H1 (cell line): Measurements from ENCODE around the gene CIBAR2. TPM values are rescaled to one million over a fixed set of nuclear protein-coding genes. Genes with fewer than 3 reads are reported as not detected.

Source experiments
- CTCF ChIA-PET: fragments of 300-600 bp; sonication (Branson Sonifier 250); formaldehyde crosslinking; loops from one replicate; lab custom pipeline; 2021; ENCODE audit not compliant: partially characterized antibody; lab: Charles Lee
- POLR2A ChIA-PET: fragments of 300-600 bp; sonication (Branson Sonifier 250); formaldehyde crosslinking; loops from one replicate; lab custom pipeline; 2021; ENCODE audit warnings: inconsistent platforms; ENCODE audit not compliant: partially characterized antibody; lab: Charles Lee
- DNase-seq, 2 experiments: peaks; one replicate each; pipeline versions ENCODE4 v3.0.0 to v3.0.0-alpha.2; 2010 to 2022; ENCODE audit warnings: low spot score in 2 of 2, low read depth in 1 of 2, mixed read lengths in 1 of 2
- FAIRE-seq: peaks from 2 replicates; lab custom pipeline; 2011; peaks lifted over from hg19 to GRCh38; lab: Jason Lieb, UNC
- H2AFZ ChIP-seq: 2 replicates; pipeline ENCODE4 v1.8.1; 2012; ENCODE audit warnings: low read length, inconsistent platforms
- H2AK5ac ChIP-seq: 2 replicates; pipeline ENCODE4 v1.6.1; 2013; ENCODE audit warnings: low read depth, low read length
- H2BK120ac ChIP-seq: replicated peaks from 2 replicates; pipeline ENCODE3; 2013; ENCODE audit warnings: low read depth, low read length, inconsistent platforms
- H2BK12ac ChIP-seq: 2 replicates; pipeline ENCODE4 v1.6.1; 2013; ENCODE audit warnings: low read depth, low read length
- H2BK15ac ChIP-seq: 2 replicates; pipeline ENCODE4 v1.6.1; 2013; ENCODE audit warnings: low read length
- H2BK20ac ChIP-seq: 2 replicates; pipeline ENCODE4 v1.6.1; 2013; ENCODE audit warnings: low read length
- H2BK5ac ChIP-seq: 2 replicates; pipeline ENCODE4 v1.6.1; 2013; ENCODE audit warnings: low read depth, low read length
- H3K14ac ChIP-seq: 2 replicates; pipeline ENCODE4 v1.6.1; 2013; ENCODE audit warnings: inconsistent platforms; ENCODE audit not compliant: insufficient read length
- H3K18ac ChIP-seq: 2 replicates; pipeline ENCODE4 v1.6.1; 2013; ENCODE audit warnings: low read length; ENCODE audit errors: extremely low read depth
- H3K23ac ChIP-seq: 2 replicates; pipeline ENCODE4 v1.6.1; 2013; ENCODE audit warnings: inconsistent platforms; ENCODE audit not compliant: insufficient read length
- H3K23me2 ChIP-seq: 2 replicates; pipeline ENCODE4 v1.6.1; 2013; ENCODE audit warnings: low read depth, low read length
- H3K27ac ChIP-seq: 2 replicates; pipeline ENCODE4 v1.6.1; 2011; ENCODE audit warnings: low read depth, low read length, inconsistent platforms
- H3K27me3 ChIP-seq, 4 experiments: replicated peaks in 1 of 4; 1 replicate in 1 of 4; 2 replicates in 3 of 4; pipeline versions ENCODE4 v1.6.1 to v1.8.1; 2011 to 2013; ENCODE audit warnings: low read length in 3 of 4, mild to moderate bottlenecking in 3 of 4, inconsistent platforms in 2 of 4, mixed read lengths in 2 of 4, moderate library complexity in 1 of 4; ENCODE audit not compliant: control insufficient read depth in 3 of 4, insufficient read depth in 3 of 4; ENCODE audit errors: extremely low read depth in 1 of 4
- H3K36me3 ChIP-seq, 4 experiments: 2 replicates each; pipeline versions ENCODE4 v1.6.1 to v1.8.1; 2011 to 2013; ENCODE audit warnings: mild to moderate bottlenecking in 4 of 4, low read length in 3 of 4, moderate library complexity in 2 of 4, control low read depth in 1 of 4, inconsistent platforms in 1 of 4; ENCODE audit not compliant: insufficient read depth in 4 of 4, control insufficient read depth in 2 of 4
- H3K4ac ChIP-seq: replicated peaks from 2 replicates; pipeline ENCODE3; 2013; ENCODE audit warnings: low read length, low read depth, mixed read lengths, inconsistent platforms; ENCODE audit not compliant: insufficient read length
- H3K4me1 ChIP-seq, 4 experiments: replicated peaks in 1 of 4; 1 replicate in 1 of 4; 2 replicates in 3 of 4; pipeline versions ENCODE4 v1.6.1 to v1.8.1; 2011 to 2013; ENCODE audit warnings: low read length in 3 of 4, inconsistent platforms in 2 of 4, mixed read lengths in 1 of 4; ENCODE audit not compliant: insufficient read depth in 4 of 4, control insufficient read depth in 3 of 4
- H3K4me2 ChIP-seq, 2 experiments: 2 replicates each; pipeline versions ENCODE4 v1.6.1 to v1.8.1; 2011 to 2013; ENCODE audit warnings: low read depth in 2 of 2, low read length in 2 of 2, control low read depth in 1 of 2, inconsistent platforms in 1 of 2, mild to moderate bottlenecking in 1 of 2; ENCODE audit not compliant: insufficient read depth in 1 of 2
- H3K4me3 ChIP-seq, 4 experiments: fragments of 200-600, 300-600 bp in 1 of 4; sonication (generic), shearing (Covaris generic), sonication (Bioruptor Twin) in 1 of 4; 2 replicates each; pipeline versions ENCODE4 v1.5.1 to v1.8.1; 2011 to 2016; ENCODE audit warnings: low read length in 4 of 4, low read depth in 3 of 4, control low read depth in 2 of 4, inconsistent platforms in 2 of 4, mild to moderate bottlenecking in 2 of 4, mixed read lengths in 1 of 4, moderate library complexity in 1 of 4; ENCODE audit not compliant: insufficient read depth in 2 of 4; ENCODE audit errors: extremely low read depth in 1 of 4
- H3K56ac ChIP-seq: replicated peaks from 2 replicates; pipeline ENCODE3; 2013; ENCODE audit warnings: low read depth, mild to moderate bottlenecking, mixed read lengths, low read length, inconsistent platforms; ENCODE audit not compliant: insufficient read length
- H3K79me1 ChIP-seq: 2 replicates; pipeline ENCODE4 v1.6.1; 2013; ENCODE audit warnings: low read depth, low read length, control low read depth
- H3K79me2 ChIP-seq, 2 experiments: 2 replicates each; pipeline versions ENCODE4 v1.6.1 to v1.8.1; 2012 to 2013; ENCODE audit warnings: low read length in 2 of 2, mild to moderate bottlenecking in 2 of 2, inconsistent platforms in 1 of 2; ENCODE audit not compliant: insufficient read depth in 2 of 2, control insufficient read depth in 1 of 2
- H3K9ac ChIP-seq, 4 experiments: replicated peaks in 1 of 4; 1 replicate in 1 of 4; 2 replicates in 3 of 4; pipeline versions ENCODE4 v1.6.1 to v1.8.1; 2011 to 2013; ENCODE audit warnings: low read depth in 3 of 4, low read length in 3 of 4, control low read depth in 2 of 4, mild to moderate bottlenecking in 2 of 4, moderate library complexity in 2 of 4, inconsistent platforms in 1 of 4; ENCODE audit errors: extremely low read depth in 1 of 4
- H3K9me3 ChIP-seq, 2 experiments: 2 replicates each; pipeline versions ENCODE4 v1.6.1 to v1.8.1; 2012 to 2013; ENCODE audit warnings: mild to moderate bottlenecking in 2 of 2, moderate library complexity in 2 of 2, control low read depth in 1 of 2, inconsistent platforms in 1 of 2, low read depth in 1 of 2, low read length in 1 of 2, mixed read lengths in 1 of 2; ENCODE audit not compliant: insufficient read depth in 2 of 2
- H4K20me1 ChIP-seq, 2 experiments: replicated peaks in 1 of 2; 2 replicates each; pipeline versions ENCODE3 to v1.8.1; 2011 to 2013; ENCODE audit warnings: inconsistent platforms in 2 of 2, low read length in 2 of 2, mild to moderate bottlenecking in 1 of 2; ENCODE audit not compliant: insufficient read depth in 2 of 2, control insufficient read depth in 1 of 2
- H4K5ac ChIP-seq: 2 replicates; pipeline ENCODE4 v1.6.1; 2013; ENCODE audit warnings: low read length, low read depth, mixed read lengths, inconsistent platforms; ENCODE audit not compliant: insufficient read length
- H4K8ac ChIP-seq: 2 replicates; pipeline ENCODE4 v1.8.0; 2013; ENCODE audit warnings: mild to moderate bottlenecking, moderate library complexity, low read length, inconsistent platforms; ENCODE audit not compliant: insufficient read depth; ENCODE audit errors: extremely low read depth
- H4K91ac ChIP-seq: replicated peaks from 2 replicates; pipeline ENCODE3; 2013; ENCODE audit warnings: low read length, mixed read lengths, inconsistent platforms; ENCODE audit not compliant: insufficient read length
- EP300 ChIP-seq, 2 experiments: IDR thresholded peaks; 1 replicate in 1 of 2; 2 replicates in 1 of 2; pipeline ENCODE4 v1.6.1; 2011 to 2012; ENCODE audit warnings: low read depth in 2 of 2, low read length in 2 of 2, mild to moderate bottlenecking in 2 of 2, borderline replicate concordance in 1 of 2, inconsistent platforms in 1 of 2, moderate library complexity in 1 of 2
- MAFK ChIP-seq: IDR thresholded peaks from 2 replicates; pipeline ENCODE4 v1.6.1; 2012; ENCODE audit warnings: low read depth, mild to moderate bottlenecking, improper control_type of control experiment, low read length
- PHF8 ChIP-seq: fragments of 200-600 bp; sonication (generic); conservative IDR thresholded peaks from 2 replicates; pipeline ENCODE4 v1.7.1; 2012; ENCODE audit warnings: low read depth, mild to moderate bottlenecking, inconsistent platforms, low read length, moderate library complexity
- SIX5 ChIP-seq: IDR thresholded peaks from 2 replicates; pipeline ENCODE4 v1.6.1; 2011; ENCODE audit warnings: mild to moderate bottlenecking, low read depth, low read length
- TAF7 ChIP-seq: optimal IDR thresholded peaks from 2 replicates; pipeline ENCODE3; 2011; ENCODE audit warnings: low read depth, mild to moderate bottlenecking, inconsistent platforms, low read length, moderate library complexity, borderline replicate concordance
- TBP ChIP-seq: IDR thresholded peaks from 2 replicates; pipeline ENCODE4 v1.6.1; 2011; ENCODE audit warnings: low read depth, low read length, improper control_type of control experiment
- WGBS, 2 experiments: shearing (Covaris generic) in 1 of 2; methylation state at CpG; one replicate each; pipeline versions ENCODE4 v1.1.6 to v1.1.7; 2013 to 2015; ENCODE audit warnings: low lambda C conversion rate in 2 of 2, mixed read lengths in 2 of 2, inconsistent platforms in 1 of 2, low coverage in 1 of 2, missing lambda C conversion rate in 1 of 2; ENCODE audit not compliant: insufficient replicate concordance in 2 of 2, insufficient coverage in 1 of 2, insufficient read length in 1 of 2; ENCODE audit errors: extremely low coverage in 1 of 2, missing lambda C conversion rate in 1 of 2; 5-methylcytosine and 5-hydroxymethylcytosine counted together
- polyA plus RNA-seq, 7 experiments: library from polyadenylated mRNA; depleted of rRNA in 3 of 7; stranded (reverse) in 5 of 7; unstranded in 2 of 7; fragments of >200 nt in 5 of 7; fragments of 200-250 nt in 2 of 7; gene quantifications; 1 replicate in 5 of 7; 2 replicates in 1 of 7; 4 replicates in 1 of 7; pipeline versions ENCODE4 v1.2.1 to v1.2.3, GENCODE V29; 2011 to 2013; ENCODE audit warnings: missing spikeins in 2 of 7, mixed read lengths in 2 of 7
- total RNA-seq: library from RNA; stranded (reverse); fragmentation: NEBNext Ultra II Directional; extraction: Animal tissue kit (Norgen Biotek cat#: 25700); gene quantifications from 2 replicates; pipeline ENCODE4 v1.2.1, GENCODE V29; 2021

Gene CIBAR2
- total and polyA plus RNA-seq, 2 of the 8 experiments (the other 6 are each of a cell fraction or from before 2014, with no cell fraction given) = 0.18 TPM; not detected in 1

- no peak for TF ChIP-seq TAF7
- no peak for TF ChIP-seq EP300 (IDR thresholded peaks at IDR 0.05; ENCODE audit: borderline replicate concordance in 1 of 2, low read depth in 2 of 2, low read length in 2 of 2)
- no peak for TF ChIP-seq SIX5
- TF ChIP-seq TBP = no peak
- no peak for TF ChIP-seq PHF8
- TF ChIP-seq MAFK = no peak
- H4K8ac ChIP-seq = no peak overlapping the region
- no peak overlapping the region for H2AK5ac ChIP-seq
- no peak overlapping the region for H4K5ac ChIP-seq
- no peaks in the 10 kb centered on the region for H3K79me2 ChIP-seq
- H4K20me1 ChIP-seq = peaks cover 0 to 2% of the 10 kb centered on the region in 2 experiments
- H3K4ac ChIP-seq = no peak overlapping the region
- H2BK5ac ChIP-seq = no peak overlapping the region
- no peaks in the 10 kb centered on the region; a peak in 1 of 7 replicates for H3K27me3 ChIP-seq
- no peak overlapping the region for H3K9ac ChIP-seq
- H2BK120ac ChIP-seq = no peak overlapping the region
- no peaks in the 10 kb centered on the region for H3K79me1 ChIP-seq
- no peak overlapping the region for H3K27ac ChIP-seq
- no peak overlapping the region for H2BK12ac ChIP-seq
- H2BK15ac ChIP-seq = no peak overlapping the region
- no peak for DNase-seq
- no peaks in the 10 kb centered on the region for H3K9me3 ChIP-seq
- POLR2A ChIA-PET = no interaction called here
- no peak overlapping the region for H4K91ac ChIP-seq
- CTCF ChIA-PET = interaction anchor here (1.2 to 6.3 kb wide), 3 partner anchors 9 to 20 kb away, joined by 3 to 59 read pairs (median 8); no protein-coding TSS in a partner anchor
- peaks cover 4 to 11% (median 7%) of the 10 kb centered on the region in 4 experiments for H3K4me1 ChIP-seq
- no peak overlapping the region for H3K18ac ChIP-seq
- H3K4me3 ChIP-seq = no peak overlapping the region
- WGBS, 2 experiments = 91% methylated on average over 17 of the region's 18 CpGs; no CpG with 5 or more reads in 1 of the 2 experiments
- no peak overlapping the region for H2AFZ ChIP-seq
- no peak overlapping the region for H2BK20ac ChIP-seq
- no peak overlapping the region for H3K56ac ChIP-seq
- H3K23me2 ChIP-seq = no peaks in the 10 kb centered on the region; the same call in 1 of the 2 replicates
- no peak for FAIRE-seq
- H3K23ac ChIP-seq = no peak overlapping the region
- H3K14ac ChIP-seq = no peak overlapping the region
- H3K36me3 ChIP-seq = no peaks in the 10 kb centered on the region; a peak in 1 of 8 replicates
- H3K4me2 ChIP-seq = no peak overlapping the region
Observed at GRCh38 chr16:85067024-85067423, 45.2 kb downstream of the CIBAR2 start.
